H9 (cell line): ENCODE data around the gene GRIN3B. TPM values are rescaled to one million over a fixed set of nuclear protein-coding genes. Genes with fewer than 3 reads are reported as not detected.

Source experiments
- DNase-seq: peaks from one replicate; pipeline ENCODE4 v3.0.0-alpha.2; 2017
- H2AFZ ChIP-seq: one replicate; pipeline ENCODE4 v1.6.1; 2013; ENCODE audit warnings: mild to moderate bottlenecking, low read length, control low read depth, moderate library complexity
- H2AK5ac ChIP-seq: 2 replicates; pipeline ENCODE4 v1.6.1; 2013; ENCODE audit warnings: low read length, control low read depth, mixed read lengths; ENCODE audit not compliant: insufficient read length
- H2BK120ac ChIP-seq: one replicate; pipeline ENCODE4 v1.6.1; 2013; ENCODE audit warnings: low read depth, mild to moderate bottlenecking, low read length, control low read depth, inconsistent platforms; ENCODE audit not compliant: poor library complexity, severe bottlenecking
- H2BK12ac ChIP-seq: 2 replicates; pipeline ENCODE4 v1.6.1; 2013; ENCODE audit warnings: low read length, control low read depth, mixed read lengths, low read depth; ENCODE audit not compliant: insufficient read length
- H2BK15ac ChIP-seq: 2 replicates; pipeline ENCODE4 v1.6.1; 2013; ENCODE audit warnings: low read depth, low read length, control low read depth
- H2BK20ac ChIP-seq: one replicate; pipeline ENCODE4 v1.6.1; 2013; ENCODE audit warnings: low read depth, mild to moderate bottlenecking, low read length, control low read depth, inconsistent platforms; ENCODE audit not compliant: poor library complexity, severe bottlenecking
- H2BK5ac ChIP-seq: 2 replicates; pipeline ENCODE4 v1.6.1; 2013; ENCODE audit warnings: low read length, control low read depth, mixed read lengths; ENCODE audit not compliant: insufficient read length
- H3K14ac ChIP-seq: 2 replicates; pipeline ENCODE4 v1.6.1; 2013; ENCODE audit warnings: low read length, control low read depth; ENCODE audit not compliant: insufficient read depth
- H3K18ac ChIP-seq: 2 replicates; pipeline ENCODE4 v1.6.1; 2013; ENCODE audit warnings: low read depth, mild to moderate bottlenecking, mixed read lengths, low read length, control low read depth; ENCODE audit not compliant: insufficient read length
- H3K23ac ChIP-seq: 2 replicates; pipeline ENCODE4 v1.6.1; 2013; ENCODE audit warnings: low read length, control low read depth, mixed read lengths, low read depth; ENCODE audit not compliant: insufficient read length
- H3K23me2 ChIP-seq: 2 replicates; pipeline ENCODE4 v1.6.1; 2013; ENCODE audit warnings: low read depth, mild to moderate bottlenecking, mixed read lengths, low read length, control low read depth; ENCODE audit not compliant: insufficient read length, poor library complexity, severe bottlenecking
- H3K27ac ChIP-seq: 2 replicates; pipeline ENCODE4 v1.5.1; 2013; ENCODE audit warnings: low read length, control low read depth, mixed read lengths, low read depth; ENCODE audit not compliant: insufficient read length
- H3K27me3 ChIP-seq: 2 replicates; pipeline ENCODE4 v1.6.1; 2013; ENCODE audit warnings: low read length, control low read depth, inconsistent platforms; ENCODE audit not compliant: insufficient read depth
- H3K4ac ChIP-seq: 2 replicates; pipeline ENCODE4 v1.6.1; 2013; ENCODE audit warnings: low read depth, mild to moderate bottlenecking, control low read depth, inconsistent platforms, low read length, moderate library complexity
- H3K4me1 ChIP-seq: 2 replicates; pipeline ENCODE4 v1.6.1; 2013; ENCODE audit warnings: low read length, control low read depth, inconsistent platforms; ENCODE audit not compliant: insufficient read depth
- H3K4me2 ChIP-seq: 2 replicates; pipeline ENCODE4 v1.6.1; 2013; ENCODE audit warnings: low read length, control low read depth, mixed read lengths; ENCODE audit not compliant: insufficient read length, insufficient read depth
- H3K56ac ChIP-seq: 2 replicates; pipeline ENCODE4 v1.6.1; 2013; ENCODE audit warnings: low read depth, mild to moderate bottlenecking, mixed read lengths, low read length, control low read depth; ENCODE audit not compliant: insufficient read length
- H3K79me1 ChIP-seq: 2 replicates; pipeline ENCODE4 v1.6.1; 2013; ENCODE audit warnings: low read depth, mild to moderate bottlenecking, moderate library complexity, low read length, control low read depth, inconsistent platforms; ENCODE audit not compliant: insufficient read depth, poor library complexity, severe bottlenecking
- H3K79me2 ChIP-seq: 2 replicates; pipeline ENCODE4 v1.6.1; 2013; ENCODE audit warnings: low read length, control low read depth, inconsistent platforms; ENCODE audit not compliant: insufficient read depth
- H3K9ac ChIP-seq: 2 replicates; pipeline ENCODE4 v1.6.1; 2013; ENCODE audit warnings: low read length, control low read depth, mixed read lengths; ENCODE audit not compliant: insufficient read length; ENCODE audit errors: extremely low read depth
- H3K9me3 ChIP-seq: one replicate; pipeline ENCODE4 v1.6.1; 2013; ENCODE audit warnings: low read depth, low read length, inconsistent platforms; ENCODE audit not compliant: control insufficient read depth
- H3T11ph ChIP-seq: one replicate; pipeline ENCODE4 v1.6.1; 2013; ENCODE audit warnings: mild to moderate bottlenecking, low read length, control low read depth, inconsistent platforms
- H4K20me1 ChIP-seq: one replicate; pipeline ENCODE4 v1.6.1; 2013; ENCODE audit not compliant: control insufficient read depth, insufficient read length, insufficient read depth
- H4K5ac ChIP-seq: 2 replicates; pipeline ENCODE4 v1.6.1; 2013; ENCODE audit warnings: low read depth, mild to moderate bottlenecking, mixed read lengths, low read length, control low read depth; ENCODE audit not compliant: insufficient read length
- H4K8ac ChIP-seq: replicated peaks from 2 replicates; pipeline ENCODE4 v1.6.1; 2013; ENCODE audit warnings: low read length, control low read depth, mixed read lengths, low read depth; ENCODE audit not compliant: insufficient read length
- H4K91ac ChIP-seq: 2 replicates; pipeline ENCODE4 v1.6.1; 2013; ENCODE audit warnings: low read depth, mild to moderate bottlenecking, moderate library complexity, mixed read lengths, low read length, control low read depth; ENCODE audit not compliant: insufficient read length
- H3K27ac Mint-ChIP-seq, 3 experiments: 2 replicates in 2 of 3; 3 replicates in 1 of 3; pipeline ENCODE4 v1.8.0; 2020 to 2021; ENCODE audit warnings: mixed read lengths in 3 of 3, mild to moderate bottlenecking in 1 of 3, moderate library complexity in 1 of 3
- H3K27me3 Mint-ChIP-seq: 2 replicates; pipeline ENCODE4 v1.8.0; 2021; ENCODE audit warnings: low read depth, mild to moderate bottlenecking, moderate library complexity, mixed read lengths
- H3K36me3 Mint-ChIP-seq, 3 experiments: 2 replicates in 2 of 3; 3 replicates in 1 of 3; pipeline ENCODE4 v1.8.0; 2020 to 2021; ENCODE audit warnings: low read depth in 3 of 3, mixed read lengths in 3 of 3; ENCODE audit not compliant: insufficient read depth in 1 of 3
- H3K4me1 Mint-ChIP-seq, 2 experiments: 2 replicates each; pipeline ENCODE4 v1.8.0; 2020; ENCODE audit warnings: mixed read lengths in 2 of 2
- H3K4me3 Mint-ChIP-seq, 2 experiments: 2 replicates in 1 of 2; 3 replicates in 1 of 2; pipeline ENCODE4 v1.8.0; 2020 to 2021; ENCODE audit warnings: mild to moderate bottlenecking in 2 of 2, mixed read lengths in 2 of 2, moderate library complexity in 1 of 2
- H3K9me3 Mint-ChIP-seq, 2 experiments: 2 replicates in 1 of 2; 3 replicates in 1 of 2; pipeline ENCODE4 v1.8.0; 2020; ENCODE audit warnings: mild to moderate bottlenecking in 2 of 2, mixed read lengths in 2 of 2, moderate library complexity in 1 of 2
- CTCF ChIP-seq: fragments of 200-600 bp; sonication (generic); conservative IDR thresholded peaks from 3 replicates; pipeline ENCODE4 v1.8.0; 2021; ENCODE audit warnings: antibody characterized with exemption, mild to moderate bottlenecking
- WGBS: extraction: QIAGEN DNeasy Blood & Tissue Kit; methylation state at CpG from one replicate; pipeline ENCODE4 v1.1.7; 2013; ENCODE audit warnings: missing lambda C conversion rate, low lambda C conversion rate, mixed read lengths; ENCODE audit not compliant: insufficient read length; ENCODE audit errors: extremely low coverage; 5-methylcytosine and 5-hydroxymethylcytosine counted together
- total RNA-seq: library from RNA; stranded (reverse); gene quantifications from 2 replicates; pipeline ENCODE4 v1.2.1, GENCODE V29; 2021

Gene GRIN3B
- total RNA-seq, 1 experiment from 2014 or later, result 1.0 TPM

GRCh38 chr19:991932-992669 is 8.1 kb upstream of the GRIN3B start:
- H3K4ac ChIP-seq, result no peak overlapping the region
- H3K4me1 Mint-ChIP-seq, result peaks cover 5 to 16% of the 10 kb centered on the region in 2 experiments
- no peak overlapping the region for H4K8ac ChIP-seq
- no peak overlapping the region for H3K56ac ChIP-seq
- WGBS, result no CpG with 5 or more reads among the region's 42 CpGs
- DNase-seq, result no peak
- no peak overlapping the region for H2BK20ac ChIP-seq
- H3K23ac ChIP-seq, result no peak overlapping the region
- no peak overlapping the region for H3K18ac ChIP-seq
- no peaks in the 10 kb centered on the region for H3K79me1 ChIP-seq
- no peak overlapping the region for H4K5ac ChIP-seq
- no peak overlapping the region for H3T11ph ChIP-seq
- no peaks in the 10 kb centered on the region for H3K79me2 ChIP-seq
- H2AK5ac ChIP-seq, result no peak overlapping the region
- no peak for TF ChIP-seq CTCF
- H3K9me3 ChIP-seq, result no peaks in the 10 kb centered on the region
- H2BK5ac ChIP-seq, result no peak overlapping the region
- H3K27ac ChIP-seq, result no peak overlapping the region
- H3K4me2 ChIP-seq, result no peak overlapping the region
- no peak overlapping the region for H3K27ac Mint-ChIP-seq
- H4K91ac ChIP-seq, result no peak overlapping the region
- no peaks in the 10 kb centered on the region for H3K9me3 Mint-ChIP-seq
- H2BK120ac ChIP-seq, result no peak overlapping the region
- H4K20me1 ChIP-seq, result peaks cover 7% of the 10 kb centered on the region
- H2BK15ac ChIP-seq, result no peak overlapping the region
- H3K4me1 ChIP-seq, result no peaks in the 10 kb centered on the region
- H2AFZ ChIP-seq, result no peak overlapping the region
- no peak overlapping the region for H3K14ac ChIP-seq
- peaks cover 5 to 31% (median 27%) of the 10 kb centered on the region in 3 experiments; a peak in 6 of 7 replicates for H3K36me3 Mint-ChIP-seq
- no peak overlapping the region for H3K4me3 Mint-ChIP-seq
- H3K23me2 ChIP-seq, result no peaks in the 10 kb centered on the region
- H2BK12ac ChIP-seq, result no peak overlapping the region
- no peaks in the 10 kb centered on the region; the same call in 1 of the 2 replicates for H3K27me3 ChIP-seq
- H3K9ac ChIP-seq, result no peak overlapping the region
- peaks cover 9% of the 10 kb centered on the region for H3K27me3 Mint-ChIP-seq
